NCI-H1092 treated with DMSO at 0.1 percent for 48 hours (cell line): ENCODE measurements around the gene ORM1.
"Not testable (repeated sequence)": the region's sequence is repeated elsewhere in the genome, so short reads cannot be mapped to it uniquely, and the experiment has no call there.

Experiments
- DNase-seq: peaks from one replicate; lab custom pipeline; 2025; lab: John Stamatoyannopoulos, UW

The ORM1 gene

DNA sequence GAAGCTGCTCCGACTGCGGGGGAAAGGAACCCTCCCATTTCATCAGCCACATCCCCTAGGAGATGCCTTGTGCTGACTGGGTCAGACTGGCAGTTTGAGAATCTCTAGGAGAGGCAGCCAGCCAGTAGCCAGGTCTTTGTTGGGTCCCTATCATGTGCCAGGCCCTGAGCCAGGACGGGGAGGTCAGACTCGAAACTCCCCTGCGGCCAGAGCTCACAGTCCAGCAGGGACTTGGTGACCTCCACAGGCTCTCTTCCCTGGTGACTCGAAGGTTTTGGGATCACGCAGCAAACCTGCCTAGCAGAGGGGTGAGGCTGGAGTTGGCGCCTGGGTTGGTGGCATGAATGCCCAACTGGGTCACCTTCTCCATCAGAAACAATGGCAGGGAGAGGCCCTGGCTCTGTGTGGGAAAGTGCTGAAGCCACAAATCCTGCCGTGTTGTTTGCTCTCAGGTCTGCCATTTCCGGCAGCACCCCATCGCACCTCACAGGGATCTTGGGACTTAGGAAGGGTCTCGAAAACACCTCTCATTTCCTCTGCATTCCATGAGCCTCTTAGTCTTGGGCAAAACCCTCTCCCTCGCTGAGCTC, 14.4 kb upstream of the ORM1 start:
- DNase-seq: no peak

GRCh38 chr9:114309096-114309495, 13.8 kb upstream of the ORM1 start:
- DNase-seq: no peak

GRCh38 chr9:114310471-114311450, 12.1 kb upstream of the ORM1 start:
- DNase-seq: no peak

- no peak for DNase-seq
Observed at GRCh38 chr9:114311571-114312512, 11.1 kb upstream of the ORM1 start.

DNA sequence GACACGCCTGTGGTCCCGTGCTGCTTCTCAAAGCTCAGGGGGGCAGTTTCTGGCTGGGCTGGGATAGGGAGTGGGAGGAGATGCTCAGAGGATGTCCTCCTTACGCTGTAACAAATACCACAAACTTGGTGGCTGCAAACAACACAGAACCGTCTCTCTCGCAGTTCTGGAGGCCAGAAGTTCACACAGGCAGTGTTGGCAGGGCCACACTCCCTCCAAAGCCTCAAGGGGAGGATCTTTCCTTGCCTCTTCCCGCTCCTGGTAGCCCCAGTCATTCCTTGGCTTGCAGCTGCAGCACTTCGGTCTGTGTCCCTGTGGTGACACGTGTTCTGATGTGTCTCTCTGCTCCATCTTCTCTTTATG, 10.4 kb upstream of the ORM1 start:
- no peak for DNase-seq

DNA sequence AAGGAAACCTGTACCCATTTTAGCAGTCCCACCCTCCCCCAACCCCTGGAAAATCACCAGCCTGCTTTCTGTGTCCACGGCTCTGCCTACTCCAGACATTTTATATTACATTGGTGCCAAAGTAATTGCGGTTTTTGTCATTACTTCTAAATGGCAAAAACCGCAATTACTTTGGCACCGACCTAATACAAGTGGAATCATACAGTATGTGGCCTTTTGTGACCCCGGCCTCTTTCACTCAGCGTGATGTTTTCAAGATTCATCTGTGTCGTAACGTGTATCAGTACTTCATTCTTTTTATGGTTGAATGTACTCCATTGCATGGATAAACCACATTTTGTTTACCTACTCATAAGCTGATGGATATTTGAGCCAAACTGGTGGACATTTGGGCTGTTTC, 9.7 kb upstream of the ORM1 start:
- no peak for DNase-seq

- no peak for DNase-seq
Observed at GRCh38 chr9:114314256-114314867, 8.5 kb upstream of the ORM1 start.

DNA sequence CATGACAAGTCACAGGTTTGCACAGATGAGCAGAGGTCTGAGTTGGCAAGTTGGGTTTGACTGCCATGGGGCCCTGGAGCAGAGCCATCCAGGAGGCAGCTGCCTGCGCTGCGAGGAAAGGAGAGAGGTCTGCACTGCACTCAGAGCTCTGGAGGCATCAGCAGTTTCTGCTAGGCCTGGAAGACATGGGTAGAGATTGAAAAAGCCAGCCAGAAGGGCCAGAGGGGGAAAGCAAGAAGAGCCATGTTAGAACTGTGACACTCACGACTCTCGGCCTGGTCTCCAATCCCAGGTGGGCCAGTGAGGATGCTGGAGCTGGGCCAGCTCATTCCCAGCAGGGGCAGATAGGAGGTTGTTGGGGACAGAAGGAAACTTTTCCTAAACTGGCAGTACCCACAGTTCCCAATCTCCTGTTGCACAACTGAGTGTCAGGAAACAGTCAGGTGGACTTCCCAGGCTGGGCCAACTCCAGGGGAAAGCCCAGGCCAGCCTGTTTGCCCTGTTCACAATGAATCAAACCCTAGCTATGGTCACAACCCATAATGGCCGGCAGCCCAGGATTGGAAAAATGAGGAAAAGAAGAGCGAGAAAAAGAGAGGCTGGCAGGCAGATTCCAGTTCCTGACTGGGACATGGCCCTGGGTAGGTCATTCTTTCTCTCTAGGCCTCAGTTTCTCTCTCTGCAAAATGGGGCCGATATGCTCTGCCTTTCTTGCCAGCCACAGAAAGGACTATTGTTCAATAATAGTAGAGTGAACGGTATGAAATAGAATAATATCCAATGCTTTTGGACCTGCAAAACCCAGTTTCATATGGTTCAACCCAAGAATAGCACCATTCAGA, 7.8 kb upstream of the ORM1 start:
- DNase-seq: no peak

GRCh38 chr9:114315723-114316363, 7.1 kb upstream of the ORM1 start:
- DNase-seq: no peak

GRCh38 chr9:114316605-114317230, 6.2 kb upstream of the ORM1 start:
- DNase-seq: no peak

DNA sequence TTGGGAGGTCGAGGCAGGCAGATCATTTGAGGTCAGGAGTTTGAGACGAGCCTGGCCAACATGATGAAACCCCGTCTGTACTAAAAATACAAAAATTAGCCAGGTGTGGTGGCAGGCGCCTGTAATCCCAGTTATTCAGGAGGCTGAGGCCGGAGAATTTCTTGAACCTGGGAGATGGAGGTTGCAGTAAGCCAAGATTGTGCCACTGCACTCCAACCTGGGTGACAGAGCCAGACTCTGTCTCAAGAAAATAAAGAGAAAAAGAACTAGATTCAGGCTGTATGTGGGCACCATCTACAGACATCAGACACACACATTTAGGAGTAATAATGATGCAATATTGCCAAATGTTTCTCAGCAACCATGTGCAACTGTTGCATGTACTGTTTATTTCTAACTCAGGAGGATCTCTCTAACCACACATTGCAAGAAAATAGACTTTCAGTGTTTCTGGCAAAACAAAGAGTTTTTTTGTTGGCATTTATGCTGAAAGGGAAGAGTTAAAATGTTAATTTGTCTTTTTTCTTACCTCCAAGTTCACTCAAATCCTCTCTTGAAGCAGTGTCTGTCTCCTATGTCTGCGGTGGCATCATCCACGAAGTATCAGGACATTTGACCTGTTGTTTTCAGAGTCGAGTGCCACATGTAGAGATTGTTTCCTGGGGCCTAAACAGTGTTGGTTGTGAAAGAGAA, 5.1 kb upstream of the ORM1 start:
- no peak for DNase-seq

DNA sequence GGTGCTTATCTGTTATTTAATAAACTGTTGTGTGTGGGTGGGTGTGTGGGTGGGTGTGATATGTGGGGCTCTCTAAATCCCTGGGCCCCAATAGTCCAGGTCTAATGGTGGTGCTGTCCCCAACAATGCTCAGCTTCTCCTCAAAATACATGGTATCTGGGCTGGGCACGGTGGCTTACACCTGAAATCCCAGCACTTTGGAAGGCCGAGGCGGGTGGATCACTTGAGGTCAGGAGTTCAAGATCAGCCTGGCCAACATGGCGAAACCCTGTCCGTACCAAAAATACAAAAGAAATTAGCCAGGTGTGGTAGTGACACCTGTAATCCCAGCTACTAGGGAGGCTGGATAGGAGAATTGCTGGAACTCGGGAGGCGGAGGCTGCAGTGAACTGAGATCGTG, 4.5 kb upstream of the ORM1 start:
- no peak for DNase-seq

- DNase-seq: no peak
Observed at GRCh38 chr9:114319147-114319546, 3.8 kb upstream of the ORM1 start.

DNA sequence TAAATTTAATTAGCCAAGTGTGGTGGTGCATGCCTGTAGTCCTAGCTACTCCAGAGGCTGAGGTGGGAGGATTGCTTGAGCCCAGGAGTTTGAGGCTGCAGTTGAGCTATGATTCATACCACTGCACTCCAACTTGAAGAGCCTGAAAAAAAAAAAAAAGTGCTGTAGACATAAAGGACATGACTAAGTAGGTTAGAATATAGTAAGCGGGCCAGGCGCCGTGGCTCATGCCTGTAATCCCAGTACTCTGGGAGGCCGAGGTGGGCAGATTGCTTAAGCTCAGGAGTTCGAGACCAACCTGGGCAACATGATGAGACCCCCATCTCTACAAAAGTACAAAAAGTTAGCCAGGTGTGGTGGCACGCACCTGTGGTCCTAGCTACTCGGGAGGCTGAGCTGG, 2.2 kb upstream of the ORM1 start:
- DNase-seq: not testable (repeated sequence)

- no peak for DNase-seq
Observed at GRCh38 chr9:114321759-114322158, 1.1 kb upstream of the ORM1 start.

- DNase-seq: not testable (repeated sequence)
Observed at GRCh38 chr9:114322160-114322818, 609 bp upstream of the ORM1 start.

GRCh38 chr9:114323849-114324248, 951 bp downstream of the ORM1 start:
- DNase-seq: not testable (repeated sequence)

GRCh38 chr9:114324492-114324891, 1.6 kb downstream of the ORM1 start:
- no peak for DNase-seq

GRCh38 chr9:114324965-114325364, 2.1 kb downstream of the ORM1 start:
- not testable (repeated sequence) for DNase-seq
